ENCODE measurements around the gene BSN.

Gene BSN

GRCh38 chr3:49602877-49603411 lies 48.7 kb downstream of the BSN start:
- peak; percentile 78 for DNase-seq

GRCh38 chr3:49606427-49606826 lies 52.1 kb downstream of the BSN start:
- no peak for DNase-seq

GRCh38 chr3:49607105-49607591 lies 52.9 kb downstream of the BSN start:
- no peak for DNase-seq

GRCh38 chr3:49607796-49608195 lies 53.5 kb downstream of the BSN start:
- DNase-seq = no peak

GRCh38 chr3:49609314-49609713 lies 55.0 kb downstream of the BSN start:
- no peak for DNase-seq

- DNase-seq = no peak
These were observed 55.5 kb downstream of the BSN start for GRCh38 chr3:49609815-49610214.

- no peak for DNase-seq
These were observed 56.5 kb downstream of the BSN start for GRCh38 chr3:49610666-49611280.

- no peak for DNase-seq
These were observed 57.0 kb downstream of the BSN start for GRCh38 chr3:49611291-49611690.

GRCh38 chr3:49611719-49612118 lies 57.4 kb downstream of the BSN start:
- DNase-seq = no peak

- DNase-seq = peak; percentile 43
These were observed 60.7 kb downstream of the BSN start for GRCh38 chr3:49614936-49615335.

- peak; percentile 26 for DNase-seq
These were observed 61.8 kb downstream of the BSN start for GRCh38 chr3:49616061-49616460.

- DNase-seq = no peak
These were observed 62.2 kb downstream of the BSN start for GRCh38 chr3:49616491-49616941.

GRCh38 chr3:49617390-49618013 lies 63.2 kb downstream of the BSN start:
- DNase-seq = peak; percentile 47

- DNase-seq = no peak
These were observed 64.1 kb downstream of the BSN start for GRCh38 chr3:49618412-49618811.

GRCh38 chr3:49619649-49620048 lies 65.4 kb downstream of the BSN start:
- DNase-seq = no peak

GRCh38 chr3:49620728-49621127 lies 66.5 kb downstream of the BSN start:
- DNase-seq = no peak

- no peak for DNase-seq
These were observed 68.8 kb downstream of the BSN start for GRCh38 chr3:49623071-49623470.

- DNase-seq = no peak
These were observed 70.8 kb downstream of the BSN start for GRCh38 chr3:49625071-49625470.

- DNase-seq = no peak
These were observed 71.9 kb downstream of the BSN start for GRCh38 chr3:49626101-49626581.

GRCh38 chr3:49626796-49627195 lies 72.5 kb downstream of the BSN start:
- DNase-seq = no peak

GRCh38 chr3:49627634-49628033 lies 73.4 kb downstream of the BSN start:
- no peak for DNase-seq

- DNase-seq = no peak
These were observed 74.0 kb downstream of the BSN start for GRCh38 chr3:49628249-49628648.

- DNase-seq = no peak
These were observed 75.2 kb downstream of the BSN start for GRCh38 chr3:49629451-49629850.

GRCh38 chr3:49629866-49630265 lies 75.6 kb downstream of the BSN start:
- DNase-seq = no peak

All from activated CD8-positive, alpha-beta memory T cell treated with anti-CD3 and anti-CD28 coated beads for 24 hours (primary cell).